Type B pancreatic cell (in vitro differentiated cells): Measurements from ENCODE around the gene FAM3C. TPM values are rescaled to one million over a fixed set of nuclear protein-coding genes. Genes with fewer than 3 reads are reported as not detected.

Experiments
- DNase-seq: peaks from one replicate; pipeline ENCODE4 v3.0.0; 2021; ENCODE audit warnings: mixed read lengths; ENCODE audit not compliant: unreplicated experiment; ENCODE audit errors: extremely low spot score
- H3K27ac Mint-ChIP-seq: 2 replicates; pipeline ENCODE4 v1.8.0; 2021; ENCODE audit warnings: mild to moderate bottlenecking, mixed read lengths
- H3K27me3 Mint-ChIP-seq: 2 replicates; pipeline ENCODE4 v1.8.0; 2021; ENCODE audit warnings: mixed read lengths
- H3K36me3 Mint-ChIP-seq: 2 replicates; pipeline ENCODE4 v1.8.0; 2021; ENCODE audit warnings: mixed read lengths
- H3K4me1 Mint-ChIP-seq: one replicate; pipeline ENCODE4 v1.8.0; 2021; ENCODE audit warnings: mixed read lengths; ENCODE audit not compliant: unreplicated experiment
- H3K4me3 Mint-ChIP-seq: 2 replicates; pipeline ENCODE4 v1.8.0; 2021; ENCODE audit warnings: mild to moderate bottlenecking, mixed read lengths
- H3K9me3 Mint-ChIP-seq: 2 replicates; pipeline ENCODE4 v1.8.0; 2021; ENCODE audit warnings: mixed read lengths
- CTCF ChIP-seq: fragments of 200-600 bp; sonication (generic); conservative IDR thresholded peaks from 2 replicates; pipeline ENCODE4 v1.5.0; 2021; ENCODE audit warnings: antibody characterized with exemption, mild to moderate bottlenecking
- total RNA-seq: library from RNA; stranded (reverse); gene quantifications from 2 replicates; pipeline ENCODE4 v1.2.1, GENCODE V29; 2021; ENCODE audit warnings: low replicate concordance

The FAM3C gene
- total RNA-seq, 1 donor from 2014 or later: 73.9 TPM

- Mint-ChIP-seq H3K36me3 (peaks cover 13% of the 10 kb centered on the region), H3K4me1 (peaks cover 9% of the 10 kb centered on the region), H3K27ac (peak overlapping the region; percentile 10), H3K27me3 (no peaks in the 10 kb centered on the region), H3K9me3 (no peaks in the 10 kb centered on the region), H3K4me3 (peak overlapping the region; percentile 70)
- TF ChIP-seq CTCF: no peak
- no peak for DNase-seq
Measured at GRCh38 chr7:121397361-121397760, 1.3 kb upstream of the FAM3C start.

- TF ChIP-seq CTCF: no peak
- Mint-ChIP-seq H3K4me3 (peak overlapping the region; percentile 92), H3K36me3 (peaks cover 27% of the 10 kb centered on the region), H3K4me1 (peaks cover 17% of the 10 kb centered on the region), H3K9me3 (no peaks in the 10 kb centered on the region), H3K27ac (peak overlapping the region; percentile 42), H3K27me3 (no peaks in the 10 kb centered on the region)
- no peak for DNase-seq
Measured at GRCh38 chr7:121395494-121395960, 581 bp downstream of the FAM3C start.

GRCh38 chr7:121394709-121395140 is 1.4 kb downstream of the FAM3C start:
- Mint-ChIP-seq H3K36me3 (peaks cover 28% of the 10 kb centered on the region), H3K4me3 (peak overlapping the region; percentile 92), H3K27ac (no peak overlapping the region), H3K27me3 (no peaks in the 10 kb centered on the region), H3K4me1 (peaks cover 17% of the 10 kb centered on the region), H3K9me3 (no peaks in the 10 kb centered on the region)
- DNase-seq: no peak
- no peak for TF ChIP-seq CTCF

- no peaks in the 10 kb centered on the region for H3K9me3 Mint-ChIP-seq
- H3K27me3 Mint-ChIP-seq: no peaks in the 10 kb centered on the region
- peak overlapping the region; percentile 79 for H3K4me3 Mint-ChIP-seq
- no peak for TF ChIP-seq CTCF
- no peak overlapping the region for H3K27ac Mint-ChIP-seq
- DNase-seq: no peak
- H3K4me1 Mint-ChIP-seq: peaks cover 17% of the 10 kb centered on the region
- peaks cover 30% of the 10 kb centered on the region for H3K36me3 Mint-ChIP-seq
Measured at GRCh38 chr7:121393005-121393366, 3.1 kb downstream of the FAM3C start.

GRCh38 chr7:121392277-121393004 is 3.7 kb downstream of the FAM3C start:
- Mint-ChIP-seq H3K27ac (no peak overlapping the region), H3K36me3 (peaks cover 30% of the 10 kb centered on the region), H3K4me1 (peaks cover 17% of the 10 kb centered on the region), H3K27me3 (no peaks in the 10 kb centered on the region), H3K4me3 (peak overlapping the region; percentile 79), H3K9me3 (no peaks in the 10 kb centered on the region)
- no peak for TF ChIP-seq CTCF
- DNase-seq: no peak
